NOMO-1 treated with DMSO at 0.1 percent for 48 hours (cell line): Measurements from ENCODE around the gene ATP13A1.

Source experiments
- DNase-seq: peaks from one replicate; lab custom pipeline; 2025; ENCODE audit not compliant: unreplicated experiment; lab: John Stamatoyannopoulos, UW

Gene ATP13A1

DNA sequence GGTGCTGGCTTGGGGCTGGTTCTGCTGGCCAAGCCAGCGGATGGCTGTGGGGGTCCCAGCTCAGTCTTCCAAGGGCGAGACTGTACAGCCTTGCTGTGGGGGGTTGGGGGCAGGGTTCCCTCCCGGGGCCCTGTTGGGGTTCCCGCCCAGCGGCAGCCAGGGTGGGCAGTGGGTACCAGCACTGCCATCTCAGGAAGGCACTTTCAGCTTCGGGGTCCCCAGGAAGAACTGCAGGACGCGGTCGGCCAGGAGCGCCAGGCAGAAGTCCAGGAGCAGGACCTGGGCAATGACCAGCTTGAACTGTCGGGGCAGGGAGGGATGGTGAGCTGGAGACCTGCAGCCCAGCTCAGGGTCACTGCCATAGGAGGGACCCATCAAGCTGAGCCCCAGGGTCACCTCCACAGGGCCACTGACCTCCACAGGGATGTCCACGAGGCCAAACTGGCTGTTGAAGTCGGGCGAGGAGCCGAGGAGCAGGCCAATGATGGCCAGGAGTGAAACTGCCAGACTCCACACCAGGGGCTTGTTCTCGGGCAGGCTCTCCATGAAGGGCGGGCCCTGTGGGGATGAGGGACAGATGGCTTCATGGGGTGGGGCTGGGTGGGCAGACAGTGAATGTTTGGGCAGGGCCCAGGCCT, 18.1 kb downstream of the ATP13A1 start:
- DNase-seq = no peak

DNA sequence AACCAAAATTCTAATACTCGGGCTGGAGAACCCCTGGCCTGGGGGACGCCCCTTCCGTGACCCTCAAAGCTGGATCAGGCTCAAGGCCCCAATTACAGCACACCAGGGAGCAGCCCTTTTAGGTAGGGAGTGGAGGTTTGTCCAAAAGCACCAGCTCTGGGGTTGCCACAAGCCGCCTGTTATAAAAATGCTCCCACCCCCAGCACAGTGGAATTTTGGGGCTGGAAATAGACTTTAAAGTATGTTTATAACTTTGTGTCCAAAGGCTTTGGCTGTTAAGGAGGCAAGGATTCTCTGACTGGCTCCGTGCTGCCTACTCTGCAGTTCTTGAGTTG, 19.5 kb downstream of the ATP13A1 start:
- DNase-seq = no peak

- DNase-seq = peak; percentile 61
Measured at GRCh38 chr19:19643158-19644053, 20.1 kb downstream of the ATP13A1 start, which contains the start of gene GMIP. GMIP (minus strand) TSS chr19:19643657; CDS start chr19:19643529, 128 bp downstream.

DNA sequence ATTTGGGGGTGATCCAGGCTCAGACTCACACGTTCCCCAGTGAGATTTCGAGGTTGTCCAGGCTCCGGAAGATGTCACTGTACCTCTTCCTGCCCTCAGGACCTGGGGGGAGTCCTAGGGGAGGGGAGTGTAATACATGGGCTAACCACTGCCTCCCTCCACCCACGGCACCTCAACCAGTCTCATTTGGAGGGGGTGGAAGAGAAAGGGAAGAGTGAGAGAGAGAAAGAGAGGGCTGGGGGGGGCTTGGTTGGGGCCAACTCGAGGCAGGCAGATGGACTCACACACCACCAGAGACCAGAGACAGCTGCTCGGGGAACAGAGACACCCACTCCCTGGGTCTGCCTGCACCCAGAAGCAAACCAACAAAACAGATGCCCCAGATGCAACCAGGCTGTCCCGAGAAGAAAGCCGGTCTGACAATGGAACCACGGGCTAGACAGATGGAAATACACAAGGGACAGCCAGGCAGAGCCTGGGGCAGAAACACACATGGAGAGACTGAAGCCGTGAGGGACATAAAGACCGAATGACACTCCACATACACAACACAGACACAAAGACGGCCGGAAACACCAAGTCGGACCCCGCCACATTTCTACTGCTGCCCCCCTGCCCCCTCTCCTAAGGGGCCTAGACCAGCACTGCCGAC, 20.8 kb downstream of the ATP13A1 start:
- peak; percentile 7 for DNase-seq

DNA sequence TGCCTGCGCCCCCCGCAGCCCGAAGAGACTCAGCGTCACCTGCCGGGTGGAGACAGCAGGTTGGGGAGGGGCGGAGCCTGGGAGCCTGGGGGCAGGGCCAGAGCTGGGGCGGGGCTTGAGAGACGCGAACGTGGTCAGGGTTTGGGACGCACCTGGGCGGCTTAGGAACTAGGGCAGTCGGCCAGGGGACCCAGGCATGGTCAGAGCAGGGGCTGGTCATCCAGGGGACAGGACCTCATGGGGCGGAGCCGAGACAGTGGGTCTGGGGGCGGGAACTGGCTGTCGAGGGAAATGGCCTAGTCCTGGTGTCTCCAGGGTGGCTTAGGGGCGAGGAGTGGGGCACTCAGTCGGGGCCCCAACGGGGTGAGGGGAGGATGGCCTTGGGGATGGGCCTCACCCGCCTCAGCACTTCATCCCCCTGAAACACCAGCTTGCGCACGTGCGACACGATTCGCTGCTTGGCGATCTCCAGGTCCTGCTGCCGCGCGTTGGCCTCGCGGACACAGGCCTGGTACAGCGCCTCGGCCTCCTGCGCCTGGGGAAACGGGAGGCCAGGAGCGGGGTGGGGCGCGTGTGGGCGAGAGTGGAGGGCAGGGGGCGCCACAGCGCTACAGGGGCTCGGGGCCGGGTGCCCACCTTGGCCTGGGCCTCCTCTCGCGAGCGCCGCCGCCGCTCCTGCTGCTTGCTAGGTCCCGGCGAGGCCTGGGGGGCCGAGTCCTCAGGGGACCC, 25.8 kb downstream of the ATP13A1 start:
- no peak for DNase-seq

DNA sequence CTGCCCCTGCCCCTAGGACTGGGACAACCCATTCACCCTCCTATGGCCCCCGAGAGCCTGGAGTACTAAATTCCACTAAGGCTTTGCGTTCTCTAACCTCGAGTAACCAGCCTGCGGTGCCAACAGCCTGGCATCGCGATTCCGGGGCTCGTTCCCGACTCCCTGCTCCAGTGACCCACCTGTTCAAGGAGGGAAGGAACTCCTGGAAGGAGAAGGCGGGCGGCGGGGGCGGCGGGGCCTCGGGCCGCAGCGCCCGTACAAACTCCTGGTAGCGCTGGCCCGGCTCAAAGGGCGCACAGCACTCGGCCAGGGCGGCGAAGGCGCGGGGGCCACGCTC, 26.3 kb downstream of the ATP13A1 start:
- no peak for DNase-seq

DNA sequence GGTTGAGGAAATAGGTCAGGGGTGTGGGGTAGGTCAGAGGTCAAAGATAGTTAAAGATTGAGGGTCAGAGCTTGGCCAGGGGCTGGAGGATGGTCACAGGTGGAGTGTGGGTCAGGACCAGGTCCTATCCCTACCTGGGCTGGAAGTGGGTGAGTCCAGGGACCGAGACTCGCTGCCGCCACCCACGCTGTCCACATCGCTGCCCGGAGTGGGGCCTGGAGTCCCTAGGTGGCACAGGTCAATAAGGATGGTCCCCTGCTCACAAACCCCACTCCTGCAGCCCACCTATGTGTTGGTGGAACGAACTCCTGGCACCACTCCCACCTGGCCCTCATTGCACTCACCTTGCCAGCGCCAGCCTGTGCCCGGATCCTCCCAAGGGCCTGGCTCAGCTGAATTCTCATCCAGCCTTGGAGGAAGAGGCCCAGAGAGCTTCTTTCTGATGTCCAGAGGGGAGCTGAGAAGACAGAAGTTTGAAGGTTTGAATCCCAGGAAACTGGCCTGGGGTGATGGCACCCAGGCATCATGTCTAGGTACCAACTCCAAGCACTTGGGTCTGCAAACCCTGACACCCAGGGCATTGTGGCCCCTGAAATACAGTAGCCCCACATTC, 26.8 kb downstream of the ATP13A1 start:
- no peak for DNase-seq

DNA sequence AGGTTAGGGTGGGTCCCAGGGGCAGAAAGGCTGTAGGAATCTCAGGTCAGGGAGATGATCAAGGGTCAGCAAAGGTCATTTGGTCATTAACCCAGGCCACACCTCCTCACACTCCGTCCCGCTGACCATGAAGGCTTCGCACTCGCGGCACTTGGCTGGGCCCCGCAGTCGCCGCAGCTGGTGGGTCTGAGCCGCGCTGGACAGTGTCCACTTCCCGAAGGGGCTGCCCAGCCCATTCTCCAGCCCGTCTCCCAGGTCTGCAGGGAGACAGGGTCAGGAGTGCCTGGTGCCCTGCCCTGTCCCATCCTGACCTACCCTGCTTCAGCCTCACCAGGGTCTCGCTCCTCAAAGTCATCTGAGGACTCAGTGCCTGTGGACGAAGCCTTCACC, 28.2 kb downstream of the ATP13A1 start:
- DNase-seq = no peak

DNA sequence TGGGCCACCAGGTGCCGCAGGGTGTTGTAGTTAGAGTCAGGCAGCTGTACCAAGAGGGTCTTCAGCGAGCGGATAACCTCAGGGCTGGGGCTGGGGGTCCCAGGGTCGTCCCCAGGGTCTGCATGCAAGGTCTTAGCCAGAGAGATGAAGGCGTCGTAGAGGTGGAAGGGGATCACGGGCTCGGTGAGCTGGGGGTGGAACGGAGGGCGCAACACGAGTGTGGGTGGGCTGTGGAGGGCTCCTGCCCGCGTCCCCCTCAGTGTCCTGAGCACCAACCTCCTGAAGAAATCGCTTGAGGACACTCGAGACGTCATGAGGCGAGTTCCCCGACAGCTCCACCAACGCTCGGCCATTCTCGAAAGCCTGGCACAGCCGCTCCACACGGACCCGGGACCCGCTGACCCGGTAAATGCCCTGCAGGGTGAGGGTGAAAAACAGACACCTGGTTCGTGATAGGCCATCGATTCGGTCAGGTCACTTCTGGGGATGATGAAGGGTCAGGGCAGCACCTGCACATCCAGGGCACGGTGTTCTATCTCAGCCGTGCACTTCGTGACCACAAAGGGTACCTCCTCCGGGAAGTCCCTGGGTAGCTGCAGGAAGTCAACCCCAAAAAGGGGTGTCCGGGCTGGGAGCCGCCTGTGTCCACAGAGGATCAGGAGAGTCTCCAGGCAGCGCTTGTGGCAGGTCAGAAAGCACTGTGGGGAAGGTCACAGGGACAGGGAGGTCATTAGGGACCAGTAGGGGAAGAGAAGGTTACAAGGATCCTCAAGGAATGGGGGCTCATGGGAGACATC, 28.8 kb downstream of the ATP13A1 start:
- DNase-seq = no peak

DNA sequence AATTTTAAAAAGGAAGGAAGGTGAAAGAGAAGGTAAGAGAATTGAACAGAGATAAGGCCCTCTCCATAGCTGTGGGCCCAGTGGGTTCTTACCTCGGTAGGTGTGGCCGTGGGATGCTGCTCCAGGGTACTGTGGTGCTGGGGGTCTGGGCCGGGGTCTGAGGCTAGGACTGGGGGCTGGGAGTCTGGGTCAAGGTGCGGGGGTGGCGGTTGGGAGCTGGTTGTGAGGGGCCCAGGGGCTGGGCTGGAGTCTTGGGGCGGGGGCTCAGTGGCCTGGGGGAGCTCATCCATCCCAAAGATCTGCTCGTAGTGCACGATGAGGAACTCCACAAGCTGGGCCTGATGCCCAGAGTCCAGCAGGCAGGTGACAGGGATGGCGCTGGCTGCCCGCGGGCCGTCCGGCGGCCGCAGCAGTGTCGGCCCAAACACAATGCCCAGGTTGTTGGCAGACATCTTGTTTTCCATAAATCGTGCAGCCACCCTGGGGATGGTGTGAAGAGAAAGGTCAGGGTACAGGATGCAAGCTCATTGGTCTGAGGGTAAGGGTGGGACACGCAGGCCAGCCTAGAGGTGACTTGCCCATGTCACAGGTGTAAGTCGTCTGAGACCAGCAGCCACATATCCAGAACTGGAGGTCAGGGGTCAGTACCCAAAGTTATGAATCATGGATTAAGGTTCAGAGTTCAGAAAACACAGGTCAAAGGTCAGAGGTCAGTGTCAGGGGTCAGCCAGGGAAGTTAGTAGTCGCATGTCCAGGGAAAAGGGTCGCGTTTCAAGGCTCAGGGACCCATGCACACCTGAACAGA, 29.6 kb downstream of the ATP13A1 start:
- no peak for DNase-seq

DNA sequence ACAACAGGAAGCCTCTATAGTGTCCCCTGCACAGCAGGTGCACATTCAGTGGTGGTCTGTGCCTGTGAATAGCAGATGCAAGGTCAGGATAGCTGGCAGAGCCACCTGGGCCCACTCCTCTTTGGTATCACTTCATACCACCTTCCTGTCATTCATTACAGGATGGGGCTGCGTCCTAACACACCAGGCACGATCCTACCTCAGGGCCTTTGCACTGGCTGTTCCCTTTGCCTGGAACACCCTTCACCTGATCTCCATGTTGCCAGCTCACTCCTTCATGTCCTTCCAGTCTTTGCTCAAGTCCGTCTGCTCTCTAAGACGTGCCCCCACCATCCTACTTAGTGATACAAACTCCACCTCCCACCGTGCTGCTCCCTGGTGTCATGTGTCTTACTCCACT, 30.8 kb downstream of the ATP13A1 start:
- no peak for DNase-seq

GRCh38 chr19:19631346-19631745, 32.1 kb downstream of the ATP13A1 start:
- DNase-seq = no peak

DNA sequence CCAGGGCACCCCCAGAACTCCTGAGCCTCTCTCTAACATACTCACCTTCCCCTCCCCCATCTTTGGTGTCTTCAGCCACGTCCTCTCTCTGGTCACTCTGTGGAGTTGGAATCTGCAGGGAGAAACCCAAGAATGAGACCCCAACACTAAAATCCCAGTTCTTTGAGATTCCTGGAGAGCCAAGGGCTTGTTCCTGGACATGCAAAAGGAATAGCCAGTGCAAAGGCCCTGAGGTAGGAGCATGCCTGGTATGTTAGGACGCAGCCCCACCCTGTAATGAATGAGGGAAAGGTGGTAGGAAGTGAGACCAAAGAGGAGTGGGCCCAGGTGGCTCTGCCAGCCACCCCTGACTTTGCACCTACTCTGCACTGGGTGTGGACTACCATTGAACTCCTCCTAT, 33.0 kb downstream of the ATP13A1 start:
- DNase-seq = no peak

DNA sequence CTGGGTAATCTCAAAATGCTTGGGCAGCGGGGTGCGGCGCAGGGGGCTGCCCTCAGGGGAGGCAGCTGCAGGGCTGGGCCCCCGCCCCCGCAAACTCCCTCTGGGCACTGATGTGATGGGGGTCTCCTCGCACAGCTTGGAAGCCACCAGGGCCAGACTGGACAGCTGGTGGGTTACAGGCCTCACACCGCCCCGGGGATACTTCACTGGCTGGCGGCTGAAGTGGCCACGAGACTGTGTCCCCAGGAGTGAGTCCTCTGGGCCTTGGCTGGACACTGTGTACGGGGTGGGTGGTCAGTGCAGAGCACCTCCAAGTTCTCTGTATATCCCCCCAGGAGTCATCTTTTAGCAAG, 33.4 kb downstream of the ATP13A1 start:
- DNase-seq = no peak

- DNase-seq = peak; percentile 37
Measured at GRCh38 chr19:19628501-19629134, 34.9 kb downstream of the ATP13A1 start.

DNA sequence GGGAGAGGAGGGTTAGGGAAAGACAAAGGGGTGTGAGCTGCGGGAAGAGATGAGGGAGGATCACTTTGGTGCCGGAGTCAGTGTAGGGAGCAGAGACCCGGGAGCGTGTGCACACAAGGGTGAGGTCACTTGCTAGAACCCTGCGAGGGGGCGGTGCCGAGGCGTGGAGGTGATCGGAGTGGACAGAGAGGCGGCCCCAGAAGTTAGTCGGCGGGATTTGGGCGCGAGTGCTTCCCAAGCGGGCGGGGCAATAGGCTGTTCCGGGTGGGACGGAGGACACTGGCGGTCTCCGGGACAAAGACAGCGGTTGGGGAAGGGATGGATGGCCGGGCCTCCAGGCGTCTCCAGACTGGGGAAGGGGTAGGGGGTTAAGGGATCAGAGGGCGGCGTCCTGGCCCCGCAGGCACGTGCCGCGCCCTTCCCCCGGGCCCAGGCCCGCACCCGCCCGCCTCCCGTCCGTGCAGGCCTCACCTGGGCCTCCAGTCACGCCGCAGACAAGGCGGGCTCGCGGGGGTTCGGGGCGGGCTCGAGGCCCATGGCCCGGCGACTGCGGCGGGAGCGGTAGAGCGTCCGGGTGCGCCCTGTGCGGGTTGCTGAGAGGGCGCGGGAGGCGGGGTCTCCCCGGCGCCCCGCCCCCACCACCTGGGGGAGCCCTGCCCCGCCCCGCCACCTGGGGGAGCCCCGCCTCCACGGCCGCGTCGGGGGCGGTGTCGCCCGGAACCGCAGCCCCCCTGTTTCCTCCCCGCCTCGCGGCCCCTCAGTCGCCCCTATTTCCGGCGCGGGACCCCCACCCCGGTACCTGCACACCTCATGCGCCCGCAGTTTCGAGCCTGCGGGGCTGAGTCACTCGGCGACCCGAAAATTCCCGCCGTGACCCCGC, 35.6 kb downstream of the ATP13A1 start, which contains the start of gene LPAR2:
TSS of gene LPAR2 (minus strand) at position 600 of the 880 bp plus-strand sequence. CDS start 945 bp downstream, outside the sequence.
- DNase-seq = peak; percentile 10

- DNase-seq = no peak
Measured at GRCh38 chr19:19626516-19627472, 36.7 kb downstream of the ATP13A1 start.
